Measurements from ENCODE around the gene AGPAT3. TPM values are rescaled to one million over a fixed set of nuclear protein-coding genes. Genes with fewer than 3 reads are reported as not detected.

Gene AGPAT3
- total RNA-seq, 1 donor from 2014 or later, result 179 TPM

DNA sequence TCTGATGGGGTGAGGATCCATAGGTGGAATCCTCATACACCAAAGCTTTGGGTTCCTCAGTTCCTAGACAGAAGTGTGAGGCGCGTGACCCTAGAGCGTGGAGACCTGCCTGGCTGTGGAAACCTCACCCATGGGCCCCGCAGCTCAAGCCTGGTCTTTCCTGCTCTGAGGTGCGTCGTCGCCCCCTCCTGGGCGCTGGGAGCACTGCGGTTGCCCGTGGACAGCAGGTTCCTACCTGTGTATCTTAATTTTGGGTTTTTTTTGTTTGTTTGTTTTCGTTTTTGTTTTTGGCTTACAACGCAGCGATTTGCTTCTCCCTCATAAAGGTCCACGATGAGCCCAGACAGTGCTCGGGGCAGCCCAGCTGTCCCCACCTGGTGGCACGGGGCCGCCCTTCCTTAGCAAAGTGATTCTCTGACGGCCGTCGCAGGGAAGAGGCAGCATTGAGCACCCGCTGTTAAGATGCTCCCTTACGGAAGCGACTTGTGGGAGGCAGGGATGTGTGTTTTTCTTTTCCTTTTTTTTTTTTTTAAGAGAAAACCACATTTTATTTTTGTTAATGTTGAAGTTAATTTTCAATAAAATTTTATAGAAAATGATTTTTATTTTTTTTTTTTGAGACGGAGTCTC is 110.6 kb downstream of the AGPAT3 start:
- DNase-seq (ENCODE audit: low read depth), result peak; percentile 34

DNA sequence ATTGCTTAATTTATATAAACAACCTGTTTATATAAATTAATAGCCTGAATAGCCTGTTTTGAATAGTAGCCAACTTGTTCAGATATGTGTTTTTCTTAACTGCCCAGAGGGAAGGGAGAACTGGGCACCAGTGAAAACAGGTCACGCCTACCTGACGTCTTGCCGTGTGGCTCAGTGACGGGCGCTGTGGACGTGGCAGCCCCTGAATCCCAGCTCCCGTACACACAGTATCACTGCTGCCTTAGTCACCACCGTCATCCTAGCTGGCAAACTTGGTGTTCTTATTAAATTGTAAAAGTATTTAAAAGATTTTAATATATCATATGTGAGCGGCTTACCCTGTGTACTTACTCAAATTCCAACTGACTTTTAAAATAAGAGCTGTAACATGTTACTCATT is 111.6 kb downstream of the AGPAT3 start:
- no peak for DNase-seq (ENCODE audit: low read depth)

DNA sequence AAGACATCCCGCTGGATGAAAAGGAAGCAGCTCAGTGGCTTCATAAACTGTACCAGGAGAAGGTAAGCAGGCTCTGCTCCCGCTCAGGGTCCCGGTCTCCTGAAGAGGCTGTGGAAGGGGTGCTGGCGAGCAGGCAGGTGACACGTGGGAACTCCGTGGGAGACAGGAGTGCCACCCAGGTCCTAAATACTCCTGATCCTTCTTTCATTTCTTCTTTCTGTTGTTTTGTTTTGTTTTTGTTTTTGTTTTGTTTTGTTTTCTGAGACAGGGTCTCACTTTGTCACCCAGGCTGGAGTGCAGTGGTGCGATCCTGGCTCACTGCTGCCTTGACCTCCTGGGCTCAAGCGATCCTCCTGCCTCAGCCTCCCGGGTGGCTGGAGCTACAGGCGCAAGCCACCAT is 113.0 kb downstream of the AGPAT3 start:
- no peak for DNase-seq (ENCODE audit: low read depth)

DNA sequence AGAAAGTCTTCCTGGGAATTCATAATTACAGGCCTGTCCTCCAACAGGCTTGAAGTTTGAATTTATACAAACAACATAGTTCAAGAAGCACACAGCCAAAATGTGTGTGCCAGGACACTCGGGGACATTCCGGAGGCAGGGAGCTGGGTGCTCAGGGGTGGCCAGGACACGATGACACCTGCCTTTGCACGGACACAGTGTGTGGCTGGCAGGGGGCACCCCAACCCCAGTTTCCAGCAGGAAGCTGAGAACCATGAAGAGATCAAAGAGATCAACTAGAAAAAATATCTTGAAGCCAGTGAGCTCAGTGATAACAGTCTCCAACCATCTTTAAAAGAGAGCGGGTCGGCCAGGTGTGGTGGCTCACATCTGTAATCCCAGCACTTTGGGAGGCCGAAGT is 114.6 kb downstream of the AGPAT3 start:
- DNase-seq (ENCODE audit: low read depth), result no peak

DNA sequence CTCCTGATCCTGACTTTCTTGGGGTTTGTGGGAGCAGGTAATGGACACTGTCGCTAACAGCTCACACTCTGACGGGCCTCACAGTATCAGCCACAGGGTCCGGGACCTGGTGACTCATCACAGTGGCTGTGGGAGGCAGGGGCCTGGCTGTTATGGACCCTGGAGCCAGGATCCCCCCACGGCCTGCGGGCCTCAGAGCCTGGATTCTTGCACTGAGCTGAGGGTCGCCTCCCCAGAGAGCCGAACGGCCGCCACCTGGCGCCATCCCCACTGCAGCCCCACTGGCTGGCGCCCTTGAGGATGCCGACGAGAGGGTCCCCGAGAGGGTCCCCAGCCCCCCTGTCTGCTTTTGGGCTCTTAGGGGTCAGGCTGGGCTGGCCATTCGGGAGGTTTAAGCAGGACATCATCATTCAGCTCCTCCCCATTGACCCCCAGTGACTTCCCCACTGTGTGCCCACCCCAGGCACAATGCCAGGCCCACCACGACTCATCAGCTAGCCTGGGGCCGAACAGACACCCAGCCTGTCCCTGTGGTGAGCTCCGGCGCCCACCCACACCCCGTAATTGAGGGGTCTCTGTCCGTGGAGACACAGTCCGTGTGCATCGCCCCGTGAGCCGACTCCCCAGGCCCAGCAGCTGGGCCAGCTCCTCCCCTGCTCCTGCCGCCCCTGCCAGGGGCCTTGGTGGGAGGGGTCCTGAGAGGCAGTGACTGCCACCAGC is 116.3 kb downstream of the AGPAT3 start:
- no peak for DNase-seq (ENCODE audit: low read depth)

DNA sequence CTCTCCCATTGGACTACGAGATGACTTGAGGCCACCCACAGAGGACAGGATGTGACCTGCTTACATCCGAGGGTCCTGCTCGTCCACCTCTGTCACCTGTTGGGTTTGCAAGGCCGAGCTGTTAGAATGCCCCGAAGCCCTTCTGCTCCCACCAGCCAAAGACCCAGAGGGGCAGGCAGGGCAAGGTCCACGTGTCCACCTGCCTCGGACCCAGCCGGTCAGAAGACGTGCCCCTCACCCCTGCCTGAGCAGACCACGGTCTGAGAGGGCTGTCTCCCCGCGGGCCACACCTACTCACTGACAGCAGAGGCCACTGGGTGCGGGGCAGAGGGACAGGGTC is 116.8 kb downstream of the AGPAT3 start:
- no peak for DNase-seq (ENCODE audit: low read depth)

DNA sequence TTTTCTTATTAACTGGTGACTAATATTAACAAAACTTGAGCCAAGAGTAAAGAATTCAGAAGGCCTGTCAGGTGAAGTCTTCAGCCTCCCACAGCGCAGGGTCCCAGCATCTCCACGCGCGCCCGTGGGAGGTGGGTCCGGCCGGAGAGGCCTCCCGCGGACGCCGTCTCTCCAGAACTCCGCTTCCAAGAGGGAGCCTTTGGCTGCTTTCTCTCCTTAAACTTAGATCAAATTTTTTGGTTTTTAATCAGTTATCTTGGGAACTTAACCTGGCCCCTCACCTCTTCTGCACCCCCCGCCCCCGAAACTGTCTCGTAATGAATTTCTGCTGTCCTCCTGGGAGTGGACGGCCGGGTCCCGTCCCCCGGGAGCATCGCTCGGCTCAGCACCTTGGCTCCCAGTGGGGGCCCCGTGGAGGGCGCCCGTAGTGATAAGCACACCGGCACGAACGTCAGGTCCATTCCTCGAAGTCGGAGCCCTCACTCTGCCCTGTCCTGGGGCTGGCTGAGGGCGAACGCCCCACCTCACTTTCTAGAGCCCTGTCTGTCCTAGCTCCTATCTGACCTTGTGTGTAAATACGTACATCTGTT is 117.6 kb downstream of the AGPAT3 start:
- DNase-seq (ENCODE audit: low read depth), result no peak

DNA sequence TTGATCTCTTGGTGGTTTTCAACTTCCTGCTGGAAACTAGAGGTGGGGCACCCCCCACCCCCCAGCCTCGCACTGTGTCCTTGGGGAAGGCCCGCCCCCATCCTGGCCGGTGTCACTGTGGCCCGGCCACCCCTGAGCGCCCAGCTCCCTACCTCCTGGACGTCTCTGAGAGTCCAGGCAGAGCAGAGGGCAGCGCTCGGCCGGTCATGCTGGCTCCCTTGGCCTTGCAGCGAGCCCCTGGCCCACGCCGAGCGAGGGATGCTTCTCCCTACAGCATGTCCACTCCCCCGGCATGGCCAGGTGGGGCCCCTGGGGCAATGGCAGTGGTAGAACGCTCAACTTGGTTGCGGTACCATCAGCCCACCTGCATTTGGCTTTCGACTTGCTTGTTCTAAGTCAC is 118.4 kb downstream of the AGPAT3 start:
- no peak for DNase-seq (ENCODE audit: low read depth)

DNA sequence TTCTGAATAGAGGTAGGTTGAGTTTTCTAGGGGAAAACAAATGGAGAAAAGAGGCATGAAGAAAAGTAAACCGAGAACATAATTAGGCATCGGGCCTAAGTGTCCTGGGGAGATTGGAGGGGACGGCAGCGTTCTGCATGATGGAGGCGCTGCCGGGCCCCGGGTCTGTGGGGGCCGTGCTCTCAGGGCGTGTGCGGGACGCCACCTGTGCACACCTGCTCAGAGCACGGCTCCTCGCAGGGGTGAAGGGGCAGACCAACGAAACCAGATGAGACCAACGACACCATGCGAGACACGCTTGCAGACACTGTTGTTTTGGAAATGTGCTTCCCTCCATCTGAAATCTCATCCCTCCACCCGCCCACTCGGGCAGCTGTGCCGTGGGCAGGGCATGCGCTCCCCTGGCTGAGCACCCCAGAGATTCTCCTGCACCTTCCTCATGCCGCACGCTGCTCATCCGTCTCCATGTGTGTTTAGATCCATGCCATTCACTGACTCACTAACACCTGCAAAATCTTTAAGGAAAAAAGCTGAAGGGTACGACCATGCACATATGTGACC is 118.9 kb downstream of the AGPAT3 start:
- no peak for DNase-seq (ENCODE audit: low read depth)

DNA sequence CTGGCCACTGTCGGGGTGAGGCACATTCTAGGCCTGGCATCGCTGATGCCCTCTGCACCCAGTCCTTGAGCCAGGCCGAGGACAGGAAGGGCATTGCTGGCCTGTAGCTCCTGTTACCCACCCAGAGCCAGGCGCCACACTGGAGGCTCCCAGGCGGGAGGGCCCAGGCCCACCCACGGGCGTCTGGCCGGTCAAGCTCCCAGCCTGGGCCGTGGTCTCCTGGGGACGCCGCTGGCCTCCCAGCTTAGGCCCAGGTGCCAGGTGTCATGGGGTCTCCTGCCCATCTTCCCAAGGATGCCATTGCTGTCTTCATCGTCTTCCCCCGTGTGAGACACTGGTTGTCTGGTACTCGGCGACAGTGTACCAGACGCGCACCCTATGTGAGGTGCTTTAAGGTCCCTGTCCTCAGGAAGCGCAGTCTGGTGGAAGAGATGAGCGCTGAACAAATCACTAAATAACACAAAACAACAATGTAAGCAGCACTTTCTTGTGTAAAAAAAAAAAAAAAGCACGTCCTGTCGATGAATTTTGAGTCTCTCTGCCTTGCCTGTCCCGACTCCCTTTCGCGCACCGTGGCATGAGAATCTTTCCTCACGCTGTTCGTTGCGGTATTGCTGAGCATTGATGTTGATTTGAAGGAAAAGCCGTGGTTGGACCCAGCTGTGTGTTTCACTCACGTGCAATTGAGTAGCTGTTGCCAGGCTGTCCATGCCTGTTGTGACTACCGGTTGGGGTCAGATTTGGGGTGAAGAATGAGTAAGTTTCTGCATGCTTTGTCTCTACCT is 120.1 kb downstream of the AGPAT3 start:
- DNase-seq (ENCODE audit: low read depth), result peak; percentile 45

DNA sequence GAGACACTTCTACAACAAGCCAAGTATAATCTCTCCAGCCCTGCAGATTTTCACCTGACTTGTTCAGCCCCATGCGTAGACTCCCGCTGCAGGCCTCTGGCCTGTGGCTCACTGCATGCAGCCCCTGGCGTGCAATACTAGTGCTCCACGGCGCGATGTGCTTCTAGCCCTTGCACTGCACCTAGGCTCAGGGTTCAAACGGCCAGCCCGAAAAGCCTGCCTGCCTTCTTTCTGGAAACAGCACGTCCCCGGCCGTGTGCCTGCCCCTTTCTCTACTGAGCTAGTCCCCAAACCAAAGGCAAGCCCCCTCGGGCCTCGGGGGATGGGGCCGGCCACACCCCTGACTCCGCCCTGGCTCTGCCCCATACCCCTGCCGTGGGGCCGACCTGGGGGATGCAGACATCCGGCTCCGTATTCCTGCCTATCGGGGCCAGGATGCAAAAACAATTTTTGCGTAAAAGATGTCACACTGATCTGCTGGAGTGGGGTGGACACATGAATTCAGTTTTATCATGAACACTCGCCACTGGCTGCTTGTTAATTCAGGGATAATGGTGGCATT is 120.7 kb downstream of the AGPAT3 start:
- DNase-seq (ENCODE audit: low read depth), result no peak

DNA sequence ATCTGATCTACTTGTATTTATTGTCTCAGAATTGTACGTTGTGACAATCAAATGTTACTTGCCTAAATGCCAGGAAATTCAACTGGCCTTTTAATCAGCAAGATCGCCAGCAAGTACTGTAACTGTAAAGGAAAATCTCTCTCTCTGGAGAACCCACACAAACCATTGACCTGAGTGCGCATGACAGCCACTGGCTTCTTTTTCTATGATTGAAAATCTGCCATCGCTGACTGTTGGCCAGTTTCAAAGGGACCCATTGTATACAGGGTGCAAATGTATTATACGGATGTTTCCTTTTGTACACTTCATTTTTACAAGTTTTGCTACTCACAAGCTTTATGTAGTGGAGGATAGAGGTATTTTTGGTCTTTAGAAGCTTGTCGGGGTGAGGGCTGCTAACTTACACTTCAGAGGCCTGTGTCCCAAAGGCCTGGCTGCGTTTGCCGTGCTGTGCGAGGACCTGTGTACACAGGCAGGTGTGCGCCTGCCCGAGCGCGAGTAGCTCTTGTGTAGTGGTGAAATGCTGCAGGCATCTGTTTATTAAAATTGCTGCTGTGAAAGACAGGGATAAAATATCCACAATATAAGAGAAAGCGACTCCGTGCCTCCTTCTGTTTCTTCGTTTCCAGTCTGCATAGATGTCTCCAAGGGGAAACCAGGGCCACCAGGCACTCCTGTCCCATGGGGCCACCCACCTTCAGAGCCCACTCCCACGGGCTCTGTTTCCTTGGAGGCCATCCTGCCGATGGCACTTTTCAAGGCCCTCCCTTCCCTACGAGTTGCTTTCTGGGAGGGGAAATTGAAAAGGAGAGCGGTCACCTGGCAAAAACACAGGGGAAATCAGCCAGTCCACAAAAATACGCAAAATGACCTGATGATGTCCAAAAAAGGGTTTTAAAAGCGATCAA is 121.8 kb downstream of the AGPAT3 start:
- DNase-seq (ENCODE audit: low read depth), result no peak

DNA sequence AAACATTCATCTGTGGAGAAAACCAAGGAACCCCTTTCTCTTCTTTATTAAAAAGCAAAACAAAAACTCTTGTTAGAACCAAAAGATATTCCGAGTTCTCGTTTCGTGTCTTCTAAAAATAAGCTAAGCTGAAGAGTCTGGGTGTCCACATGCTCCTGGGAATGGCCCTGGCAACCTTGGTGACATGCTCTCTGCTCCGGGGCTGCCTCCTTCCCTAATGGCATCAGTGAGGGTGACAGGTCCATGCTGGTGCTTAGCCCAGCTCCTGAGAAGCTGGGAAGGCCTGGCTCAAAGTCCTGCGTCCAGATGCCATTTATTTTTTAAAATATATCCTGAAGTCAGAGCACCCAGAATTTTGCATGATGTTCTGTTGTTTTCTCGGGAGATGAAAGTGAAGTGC is 122.5 kb downstream of the AGPAT3 start:
- no peak for DNase-seq (ENCODE audit: low read depth)

DNA sequence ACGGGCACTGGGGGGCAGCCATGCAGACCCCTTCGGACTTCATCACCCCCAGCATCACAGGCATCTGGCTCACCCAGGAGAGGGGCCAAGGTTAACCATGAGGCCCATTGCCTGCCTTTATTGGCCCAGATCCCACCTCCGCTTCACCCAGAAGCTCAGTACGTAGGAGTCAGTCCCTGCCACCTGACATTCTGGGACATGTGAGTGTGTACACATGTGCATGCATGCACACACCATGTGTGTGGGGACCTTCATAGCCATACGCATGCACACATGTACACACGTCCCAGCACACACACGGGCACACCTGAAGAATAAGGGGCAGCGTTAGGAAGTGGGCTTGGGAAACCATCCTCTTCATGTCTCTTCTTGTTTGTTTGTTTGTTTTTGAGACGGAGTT is 123.0 kb downstream of the AGPAT3 start:
- no peak for DNase-seq (ENCODE audit: low read depth)

DNA sequence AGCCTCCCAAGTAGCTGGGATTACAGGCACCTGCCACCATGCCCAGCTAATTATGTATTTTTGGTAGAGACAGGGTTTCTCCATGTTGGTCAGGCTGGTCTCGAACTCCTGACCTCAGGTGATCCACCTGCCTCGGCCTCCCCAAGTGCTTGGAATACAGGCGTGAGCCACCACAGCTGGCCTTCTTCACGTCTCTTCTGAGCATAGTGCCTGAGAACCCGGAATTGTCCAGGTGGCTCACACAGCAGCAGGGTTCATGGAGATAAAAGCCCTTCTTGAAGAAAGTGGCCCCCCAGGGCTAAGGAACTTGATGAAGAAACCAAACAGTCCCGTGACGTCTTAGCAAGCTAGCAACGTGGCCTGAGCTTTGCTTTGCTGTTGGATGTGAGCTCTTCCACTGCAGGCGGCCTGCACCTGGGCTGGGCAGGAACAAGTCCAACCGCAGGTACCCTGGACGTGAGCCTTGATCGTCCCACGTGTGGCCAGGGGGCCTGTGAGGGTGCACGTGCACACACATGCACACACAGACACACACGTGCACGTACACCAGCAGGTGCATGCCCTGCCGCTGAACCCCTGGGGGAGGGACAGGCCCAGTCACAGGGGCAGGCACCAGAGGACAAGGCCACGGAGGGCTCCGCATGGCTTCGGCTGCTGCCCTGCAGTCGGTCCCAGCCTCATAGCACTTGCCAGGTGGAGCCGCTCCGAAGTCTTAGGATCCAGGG is 123.6 kb downstream of the AGPAT3 start:
- DNase-seq (ENCODE audit: low read depth), result no peak

DNA sequence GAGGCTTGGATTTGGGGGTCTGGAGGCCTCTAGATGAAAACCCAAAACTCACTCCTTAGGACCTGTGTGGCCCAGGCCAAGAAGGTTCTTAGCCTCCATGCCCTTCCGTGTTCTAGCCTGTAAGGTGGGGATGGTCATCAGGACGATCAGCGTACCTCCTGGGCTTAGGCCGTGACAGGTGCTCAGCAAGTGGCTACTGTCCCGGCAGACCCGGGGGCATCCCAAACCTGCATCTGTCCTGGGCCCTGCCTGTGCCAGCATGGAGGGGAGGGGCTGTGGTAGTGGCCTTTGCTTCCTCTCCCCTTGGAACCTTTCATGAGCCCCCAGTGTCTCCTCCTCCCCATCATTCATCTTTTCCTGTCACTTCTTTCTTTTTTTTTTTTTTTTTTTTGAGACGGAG is 124.4 kb downstream of the AGPAT3 start:
- DNase-seq (ENCODE audit: low read depth), result no peak

DNA sequence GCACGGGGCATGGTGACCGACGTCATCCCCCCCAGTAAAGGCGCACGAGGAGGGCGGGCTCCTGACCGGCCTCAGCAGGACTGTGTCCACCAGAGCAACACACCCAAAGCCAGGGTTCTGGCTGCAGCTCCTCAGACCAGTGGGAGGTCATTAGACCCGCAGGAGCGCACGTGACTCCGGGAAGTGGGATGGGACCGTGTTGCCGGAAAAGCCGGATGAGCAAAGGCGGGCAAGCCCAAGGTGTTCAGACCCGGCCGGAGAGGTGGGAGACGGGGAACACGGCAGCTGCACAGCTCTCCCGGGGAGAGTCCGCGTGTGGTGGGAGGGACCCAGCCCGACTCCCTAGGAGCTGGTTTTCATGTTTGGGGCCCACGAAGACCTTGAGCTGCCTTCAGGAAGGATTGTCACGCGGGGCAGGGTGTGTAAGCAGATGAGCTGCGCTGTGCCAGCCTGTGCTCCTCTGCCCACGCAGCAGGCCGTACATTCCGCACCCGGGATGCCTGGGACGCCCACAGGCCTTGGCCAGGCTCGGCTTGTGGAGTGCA is 126.5 kb downstream of the AGPAT3 start:
- DNase-seq (ENCODE audit: low read depth), result no peak

DNA sequence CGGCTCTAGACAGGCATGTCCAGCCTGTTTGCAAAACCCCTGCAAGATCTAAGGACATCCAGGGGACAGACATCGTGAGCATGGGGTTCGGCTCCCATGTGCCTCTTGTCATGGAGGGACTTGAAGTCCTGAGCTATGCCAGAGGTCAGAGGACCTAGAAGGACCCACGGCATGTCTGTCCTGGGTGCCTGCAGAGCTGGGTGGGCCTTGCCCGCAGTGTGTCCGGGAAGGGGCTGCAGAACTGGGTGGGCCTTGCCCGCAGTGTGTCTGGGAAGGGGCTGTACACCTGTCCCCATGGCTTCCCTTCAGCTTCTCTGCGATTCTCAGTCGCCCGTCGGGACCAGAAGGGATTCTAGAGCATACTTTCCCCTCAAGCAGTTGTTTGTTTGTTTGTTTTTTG is 127.1 kb downstream of the AGPAT3 start:
- DNase-seq (ENCODE audit: low read depth), result no peak

DNA sequence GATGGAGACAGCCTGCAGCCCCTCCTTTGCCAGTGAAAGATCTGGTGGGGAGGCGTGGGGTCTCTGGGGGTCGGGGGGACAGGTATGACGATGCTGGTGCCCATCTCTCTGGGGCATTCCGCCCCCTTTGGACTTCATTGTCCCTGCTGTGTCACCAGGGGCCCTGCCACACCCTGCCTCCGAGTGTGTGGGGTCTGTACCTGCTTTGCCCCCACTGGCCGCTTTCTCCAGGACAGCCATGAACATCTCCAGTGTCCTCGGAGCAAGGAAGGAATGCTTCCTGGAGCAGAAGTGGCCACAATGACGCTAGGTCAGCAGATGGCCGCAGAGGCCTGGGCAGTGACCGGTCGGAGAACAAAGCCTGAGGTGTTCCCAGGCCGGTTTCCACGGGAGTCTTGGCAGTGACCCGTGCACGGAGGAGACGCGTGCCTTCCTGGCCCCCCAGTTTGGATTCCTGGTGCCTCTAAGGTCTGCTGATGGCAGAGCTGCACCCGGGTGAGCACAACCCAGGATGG is 128.5 kb downstream of the AGPAT3 start:
- no peak for DNase-seq (ENCODE audit: low read depth)

DNA sequence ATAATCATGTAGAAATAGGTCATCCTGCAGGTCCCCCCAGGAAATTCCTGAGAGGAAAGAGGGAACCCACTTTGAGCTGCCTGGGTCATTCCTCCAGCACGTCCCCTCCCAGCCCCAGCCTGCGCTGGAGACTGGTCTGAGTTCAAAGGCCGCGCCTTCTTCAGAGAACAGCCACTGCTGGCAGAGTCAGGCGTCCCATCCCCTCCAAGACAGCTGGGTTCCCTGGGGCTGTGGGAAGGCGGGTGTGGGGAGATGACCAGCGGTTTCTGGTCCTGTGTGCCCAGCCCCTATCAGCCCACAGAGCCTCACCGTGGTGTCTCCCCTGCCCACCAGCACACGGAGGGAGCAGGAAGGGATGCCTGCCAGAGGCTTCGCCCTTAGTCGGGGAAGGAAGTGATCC is 129.1 kb downstream of the AGPAT3 start:
- no peak for DNase-seq (ENCODE audit: low read depth)
